Muscle layer of colon (tissue), 2 donors: ENCODE results near the gene SMIM35.
"Not testable (repeated sequence)": the region's sequence is repeated elsewhere in the genome, so short reads cannot be mapped to it uniquely, and the experiment has no call there.

Experiments
- H3K27ac ChIP-seq: one replicate; pipeline ENCODE4 v1.7.0; 2013; ENCODE audit warnings: low read depth, mild to moderate bottlenecking, low read length, moderate library complexity
- H3K27me3 ChIP-seq, 2 donors: one replicate each; pipeline ENCODE4 v1.7.0; 2013; ENCODE audit warnings: low read length in 2 of 2, mild to moderate bottlenecking in 2 of 2; ENCODE audit not compliant: insufficient read depth in 2 of 2, control insufficient read depth in 1 of 2
- H3K36me3 ChIP-seq: one replicate; pipeline ENCODE4 v1.7.0; 2013; ENCODE audit warnings: mild to moderate bottlenecking, low read length; ENCODE audit not compliant: insufficient read depth
- H3K4me1 ChIP-seq: one replicate; pipeline ENCODE4 v1.7.0; 2013; ENCODE audit warnings: mild to moderate bottlenecking, low read length; ENCODE audit not compliant: insufficient read depth
- H3K4me3 ChIP-seq, 2 donors: one replicate each; pipeline ENCODE4 v1.7.0; 2013; ENCODE audit warnings: low read length in 2 of 2, low read depth in 1 of 2, mild to moderate bottlenecking in 1 of 2, moderate library complexity in 1 of 2
- H3K9ac ChIP-seq: one replicate; pipeline ENCODE4 v1.7.0; 2013; ENCODE audit warnings: low read length
- H3K9me3 ChIP-seq: one replicate; pipeline ENCODE4 v1.7.0; 2013; ENCODE audit warnings: mild to moderate bottlenecking, low read length
- donor health status: abdominal sarcoma.
- donor health status: Adenocarcinoma of cecum.

The SMIM35 gene

DNA sequence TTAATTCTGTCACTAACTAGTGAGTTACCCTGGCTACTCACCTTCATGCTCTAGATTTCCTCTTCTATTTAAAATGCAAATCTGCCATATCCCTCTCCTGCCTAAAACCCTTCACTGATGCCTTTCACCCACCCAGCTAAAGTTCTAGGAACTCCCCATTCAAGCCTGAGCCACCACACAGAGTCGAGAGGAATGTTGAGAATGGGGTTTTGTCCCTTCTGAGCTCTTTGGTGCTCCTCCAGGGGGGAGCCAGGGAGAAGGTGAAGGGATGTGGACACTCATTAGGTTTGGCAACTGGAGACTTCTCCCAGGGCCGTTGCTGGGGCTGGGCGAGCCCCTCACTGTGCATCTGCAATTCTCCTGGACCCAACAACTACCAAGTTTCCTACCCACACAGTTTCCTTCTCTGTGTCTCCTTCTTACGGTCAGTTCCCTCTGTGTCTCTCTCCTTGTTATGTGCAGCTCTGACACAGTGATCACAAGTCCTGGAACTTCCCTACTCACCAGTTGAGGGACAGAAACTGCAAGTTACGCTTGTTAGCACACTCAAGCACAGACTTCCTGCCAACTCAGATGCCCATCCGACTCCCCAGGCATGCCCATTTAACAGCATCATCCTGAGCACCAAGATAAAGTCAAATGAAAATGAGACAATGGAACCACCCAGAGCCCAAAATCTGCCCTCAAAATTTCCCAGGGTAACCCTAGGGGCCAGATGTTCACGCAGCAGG is 107.1 kb downstream of the SMIM35 start:
- H3K4me1 ChIP-seq, result no peaks in the 10 kb centered on the region
- H3K27me3 ChIP-seq, result no peaks in the 10 kb centered on the region
- H3K36me3 ChIP-seq, result no peaks in the 10 kb centered on the region
- H3K4me3 ChIP-seq, result no peak overlapping the region
- no peak overlapping the region for H3K9ac ChIP-seq
- H3K27ac ChIP-seq, result no peak overlapping the region
- H3K9me3 ChIP-seq, result no peaks in the 10 kb centered on the region

- Histone ChIP-seq H3K4me1 (no peaks in the 10 kb centered on the region), H3K4me3 (no peak overlapping the region), H3K27ac (no peak overlapping the region), H3K27me3 (no peaks in the 10 kb centered on the region), H3K36me3 (no peaks in the 10 kb centered on the region), H3K9ac (no peak overlapping the region), H3K9me3 (no peaks in the 10 kb centered on the region)
These were observed 107.8 kb downstream of the SMIM35 start for GRCh38 chr11:117978991-117979390.

DNA sequence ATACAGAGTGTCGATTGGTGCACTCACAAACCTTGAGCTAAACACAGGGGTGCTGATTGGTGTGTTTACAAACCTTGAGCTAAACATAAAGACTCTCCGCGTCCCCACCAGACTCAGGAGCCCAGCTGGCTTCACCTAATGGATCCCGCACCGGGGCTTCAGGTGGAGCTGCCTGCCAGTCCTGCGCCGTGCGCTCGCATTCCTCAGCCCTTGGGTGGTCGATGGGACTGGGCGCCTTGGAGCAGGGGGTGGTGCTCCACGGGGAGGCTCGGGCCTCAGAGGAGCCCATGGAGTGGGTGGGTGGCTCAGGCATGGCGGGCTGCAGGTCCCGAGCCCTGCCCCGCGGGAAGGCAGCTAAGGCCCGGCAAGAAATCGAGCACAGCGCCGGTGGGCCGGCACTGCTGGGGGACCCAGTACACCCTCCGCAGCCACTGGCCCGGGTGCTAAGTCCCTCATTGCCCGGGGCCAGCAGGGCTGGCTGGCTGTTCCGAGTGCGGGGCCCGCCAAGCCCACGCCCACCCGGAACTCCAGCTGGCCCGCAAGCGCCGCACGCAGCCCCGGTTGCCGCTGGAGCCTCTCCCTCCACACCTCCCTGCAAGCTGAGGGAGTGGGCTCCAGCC is 108.4 kb downstream of the SMIM35 start:
- H3K9me3 ChIP-seq, H3K27ac ChIP-seq, H3K4me1 ChIP-seq, H3K9ac ChIP-seq, H3K4me3 ChIP-seq, H3K27me3 ChIP-seq, H3K36me3 ChIP-seq: not testable (repeated sequence)

- not testable (repeated sequence) for H3K9me3 ChIP-seq, H3K27me3 ChIP-seq, H3K4me3 ChIP-seq, H3K9ac ChIP-seq, H3K4me1 ChIP-seq, H3K27ac ChIP-seq, H3K36me3 ChIP-seq
These were observed 109.0 kb downstream of the SMIM35 start for GRCh38 chr11:117977612-117978264.

DNA sequence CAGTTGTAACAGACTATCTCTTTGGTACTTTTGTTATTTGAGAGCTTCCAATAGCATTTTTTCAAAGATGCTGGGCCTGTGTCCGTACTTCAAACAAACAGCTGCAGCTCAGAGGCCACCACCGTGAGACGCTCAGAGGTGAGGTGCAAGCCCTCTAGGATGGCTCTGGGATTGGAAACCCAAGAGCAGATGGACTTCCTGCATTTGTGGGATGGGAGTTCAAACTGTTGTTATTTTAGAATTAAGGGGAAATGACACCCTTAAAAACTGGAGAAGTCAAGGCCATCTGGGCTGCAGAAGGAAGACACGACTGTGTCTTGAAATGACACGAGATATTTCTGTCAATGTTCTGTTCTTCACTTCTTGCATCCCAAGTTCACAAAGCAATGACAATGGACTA is 109.7 kb downstream of the SMIM35 start:
- Histone ChIP-seq H3K36me3 (no peaks in the 10 kb centered on the region), H3K4me3 (no peak overlapping the region), H3K27ac (no peak overlapping the region), H3K27me3 (no peaks in the 10 kb centered on the region), H3K4me1 (no peaks in the 10 kb centered on the region), H3K9me3 (no peaks in the 10 kb centered on the region), H3K9ac (no peak overlapping the region)

GRCh38 chr11:117976445-117976844 is 110.3 kb downstream of the SMIM35 start:
- H3K27me3 ChIP-seq, result no peaks in the 10 kb centered on the region
- H3K9me3 ChIP-seq, result no peaks in the 10 kb centered on the region
- no peak overlapping the region for H3K4me3 ChIP-seq
- H3K4me1 ChIP-seq, result no peaks in the 10 kb centered on the region
- H3K9ac ChIP-seq, result no peak overlapping the region
- no peak overlapping the region for H3K27ac ChIP-seq
- no peaks in the 10 kb centered on the region for H3K36me3 ChIP-seq

GRCh38 chr11:117973503-117973860 is 113.3 kb downstream of the SMIM35 start:
- Histone ChIP-seq H3K4me3 (no peak overlapping the region), H3K27ac (no peak overlapping the region), H3K27me3 (no peaks in the 10 kb centered on the region), H3K9ac (no peak overlapping the region), H3K36me3 (no peaks in the 10 kb centered on the region), H3K9me3 (no peaks in the 10 kb centered on the region), H3K4me1 (no peaks in the 10 kb centered on the region)

- H3K9me3 ChIP-seq, result no peaks in the 10 kb centered on the region
- H3K27ac ChIP-seq, result no peak overlapping the region
- no peaks in the 10 kb centered on the region for H3K36me3 ChIP-seq
- H3K4me3 ChIP-seq, result no peak overlapping the region
- no peaks in the 10 kb centered on the region for H3K4me1 ChIP-seq
- H3K9ac ChIP-seq, result no peak overlapping the region
- no peaks in the 10 kb centered on the region for H3K27me3 ChIP-seq
These were observed 113.9 kb downstream of the SMIM35 start for GRCh38 chr11:117972629-117973502.

DNA sequence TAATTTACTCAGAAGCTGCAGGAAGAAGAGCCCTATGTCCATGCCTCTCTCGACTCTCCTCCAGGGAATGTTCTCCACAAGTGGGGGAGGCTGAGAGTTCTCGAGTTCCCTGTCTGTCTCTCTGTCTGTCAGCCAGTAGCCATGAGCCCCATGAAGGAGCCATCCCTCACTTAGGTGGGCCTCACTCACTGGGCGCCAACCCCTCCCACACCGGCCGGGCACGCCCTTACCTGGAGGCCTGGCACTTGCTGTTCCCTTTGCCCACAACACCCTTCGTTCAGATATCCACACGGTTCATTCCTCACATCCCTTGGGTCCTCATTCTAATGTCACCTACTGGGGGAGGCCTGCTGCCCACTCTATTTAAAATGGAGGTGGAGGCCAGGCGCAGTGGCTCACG is 114.7 kb downstream of the SMIM35 start:
- Histone ChIP-seq H3K27me3 (no peaks in the 10 kb centered on the region), H3K4me1 (no peaks in the 10 kb centered on the region), H3K9ac (no peak overlapping the region), H3K27ac (no peak overlapping the region), H3K4me3 (no peak overlapping the region), H3K36me3 (no peaks in the 10 kb centered on the region), H3K9me3 (no peaks in the 10 kb centered on the region)

- H3K9me3 ChIP-seq, result no peaks in the 10 kb centered on the region
- H3K9ac ChIP-seq, result no peak overlapping the region
- H3K4me3 ChIP-seq, result no peak overlapping the region
- H3K4me1 ChIP-seq, result no peaks in the 10 kb centered on the region
- H3K27ac ChIP-seq, result no peak overlapping the region
- no peaks in the 10 kb centered on the region for H3K36me3 ChIP-seq
- no peaks in the 10 kb centered on the region for H3K27me3 ChIP-seq
These were observed 116.3 kb downstream of the SMIM35 start for GRCh38 chr11:117970400-117971024.
